ENCODE data around the gene SLC2A6.
"Not testable (repeated sequence)": the region's sequence is repeated elsewhere in the genome, so short reads cannot be mapped to it uniquely, and the experiment has no call there.

SLC2A6 gene

DNA sequence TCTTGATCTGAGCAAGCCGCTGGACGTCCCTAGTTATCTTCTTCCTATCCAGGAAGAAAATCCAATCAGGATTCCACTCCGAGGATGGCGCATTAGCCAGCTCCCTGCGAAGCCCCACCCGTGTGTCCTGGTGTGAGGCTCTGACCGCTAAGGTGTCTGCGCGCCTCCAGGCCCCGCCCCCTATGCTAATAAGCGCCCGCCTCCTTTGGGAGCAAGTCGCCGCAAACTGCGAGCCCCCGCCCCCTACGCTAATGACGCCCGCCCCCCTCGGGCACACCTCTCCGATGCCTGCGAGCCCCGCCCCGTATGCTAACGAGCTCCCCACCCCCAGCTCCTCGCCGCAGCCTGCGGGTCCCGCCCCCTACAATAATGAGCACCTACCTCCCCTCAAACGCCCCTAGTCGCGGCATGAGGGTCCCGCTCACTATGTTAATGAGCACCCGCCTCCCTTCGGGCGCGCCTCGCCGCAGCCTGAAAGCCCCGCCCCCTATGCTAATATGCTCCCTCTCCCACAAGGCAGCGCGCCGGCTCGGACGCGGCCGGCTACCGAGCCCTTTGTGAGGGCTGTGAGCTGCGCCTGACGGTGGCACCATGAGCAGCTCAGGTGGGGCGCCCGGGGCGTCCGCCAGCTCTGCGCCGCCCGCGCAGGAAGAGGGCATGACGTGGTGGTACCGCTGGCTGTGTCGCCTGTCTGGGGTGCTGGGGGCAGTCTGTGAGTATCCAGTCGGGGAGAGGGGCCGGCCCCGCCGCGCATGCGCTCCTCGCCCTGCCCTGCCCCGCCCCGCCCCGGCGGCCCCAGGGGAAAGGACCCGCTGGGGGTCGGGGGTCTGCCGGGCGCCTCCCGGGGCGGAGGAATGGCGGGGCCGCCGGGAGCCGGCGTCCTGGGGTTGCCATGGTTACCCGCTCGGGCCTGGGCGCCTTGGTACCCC lies 19.2 kb downstream of the SLC2A6 start, which contains the start of gene CACFD1:
TSS of gene CACFD1 (plus strand) at position 503 of the 929 bp plus-strand sequence. CDS start at position 592, 89 bp downstream.
- DNase-seq: peak; percentile 95

DNA sequence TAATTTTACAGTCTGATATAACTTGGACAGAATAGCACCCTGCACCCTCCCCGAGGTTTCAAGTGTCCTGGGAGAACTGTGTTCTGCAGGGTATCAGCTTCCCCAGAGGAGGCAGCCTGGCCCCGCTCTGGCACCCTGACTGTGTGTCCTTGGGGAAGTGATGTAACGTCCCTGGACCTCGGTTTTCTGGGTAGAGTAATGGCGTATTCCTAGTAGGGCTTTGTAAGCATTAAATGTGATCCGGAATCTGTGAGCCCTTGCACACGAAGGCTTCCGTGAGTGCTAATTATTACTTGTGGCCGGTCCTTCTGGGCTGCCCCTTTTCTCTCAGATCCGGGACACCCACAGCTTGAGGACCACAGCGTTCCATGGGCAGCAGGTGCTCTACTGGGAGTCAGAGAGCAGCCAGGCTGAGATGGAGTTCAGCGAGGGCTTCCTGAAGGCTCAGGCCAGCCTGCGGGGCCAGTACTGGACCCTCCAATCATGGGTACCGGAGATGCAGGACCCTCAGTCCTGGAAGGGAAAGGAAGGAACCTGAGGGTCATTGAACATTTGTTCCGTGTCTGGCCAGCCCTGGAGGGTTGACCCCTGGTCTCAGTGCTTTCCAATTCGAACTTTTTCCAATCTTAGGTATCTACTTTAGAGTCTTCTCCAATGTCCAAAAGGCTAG lies 20.1 kb downstream of the SLC2A6 start:
- no peak for DNase-seq

DNA sequence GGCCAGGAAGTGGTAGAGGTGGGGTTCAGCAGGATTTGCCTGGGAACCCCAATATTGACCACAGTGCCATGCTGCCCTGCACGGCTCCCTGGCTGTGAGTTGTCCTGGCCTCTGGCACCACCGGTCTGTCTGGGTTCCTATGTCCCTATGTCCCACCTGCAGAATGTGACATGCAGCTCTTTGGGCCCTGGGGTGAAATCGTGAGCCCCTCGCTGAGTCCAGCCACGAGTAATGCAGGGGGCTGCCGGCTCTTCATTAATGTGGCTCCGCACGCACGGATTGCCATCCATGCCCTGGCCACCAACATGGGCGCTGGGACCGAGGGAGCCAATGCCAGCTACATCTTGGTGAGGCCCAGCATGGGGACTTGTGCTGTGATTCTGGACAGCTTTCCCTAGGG lies 21.2 kb downstream of the SLC2A6 start:
- DNase-seq: no peak

DNA sequence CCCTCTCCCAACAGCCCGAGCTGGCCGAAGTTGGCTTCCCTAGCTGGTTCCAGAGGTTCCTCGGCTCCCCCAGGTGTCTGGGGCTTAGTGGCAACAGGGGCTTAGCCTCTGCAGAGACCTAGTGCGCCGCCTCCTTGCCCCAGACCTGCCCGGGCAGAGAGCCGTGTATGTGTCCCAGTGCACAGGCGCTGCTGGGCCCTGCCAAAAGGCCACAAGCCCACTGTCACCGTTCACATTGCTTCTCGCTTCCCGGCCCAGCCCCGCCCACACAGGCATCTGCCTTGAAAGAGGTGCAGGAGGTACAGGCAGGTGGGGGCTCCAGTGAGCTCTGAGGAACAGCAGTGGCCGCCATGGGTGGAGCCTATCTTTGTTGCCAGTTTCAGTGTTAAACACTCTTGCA lies 21.7 kb downstream of the SLC2A6 start:
- no peak for DNase-seq

DNA sequence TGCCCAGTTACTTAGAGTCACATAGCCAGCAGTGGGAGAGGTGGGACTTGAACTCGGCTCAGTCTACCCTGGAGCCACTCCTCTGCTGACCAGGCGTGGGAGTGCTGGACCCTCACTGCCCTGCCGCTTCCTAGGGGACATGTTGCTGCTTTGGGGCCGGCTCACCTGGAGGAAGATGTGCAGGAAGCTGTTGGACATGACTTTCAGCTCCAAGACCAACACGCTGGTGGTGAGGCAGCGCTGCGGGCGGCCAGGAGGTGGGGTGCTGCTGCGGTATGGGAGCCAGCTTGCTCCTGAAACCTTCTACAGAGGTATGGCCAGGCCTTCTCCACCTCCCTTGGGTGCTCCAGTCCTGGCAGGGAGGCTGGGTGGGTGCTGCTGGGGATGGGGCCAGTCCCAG lies 22.5 kb downstream of the SLC2A6 start:
- DNase-seq: no peak

DNA sequence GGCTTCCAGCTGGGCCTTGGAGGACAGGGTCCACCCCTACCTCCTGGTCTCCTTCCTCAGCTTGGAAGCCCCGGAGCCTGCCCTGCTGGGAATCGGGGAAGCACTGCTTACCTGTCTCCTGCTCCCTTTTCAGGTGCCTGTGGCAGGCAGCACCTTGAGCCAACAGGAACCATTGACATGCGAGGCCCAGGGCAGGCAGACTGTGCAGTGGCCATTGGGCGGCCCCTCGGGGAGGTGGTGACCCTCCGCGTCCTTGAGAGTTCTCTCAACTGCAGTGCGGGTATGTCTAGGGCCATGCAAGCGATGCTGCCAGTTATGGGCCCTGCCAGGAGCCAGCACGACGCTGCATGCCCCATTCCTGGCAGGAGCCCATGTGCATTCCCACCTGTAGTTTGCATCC lies 23.0 kb downstream of the SLC2A6 start:
- no peak for DNase-seq

DNA sequence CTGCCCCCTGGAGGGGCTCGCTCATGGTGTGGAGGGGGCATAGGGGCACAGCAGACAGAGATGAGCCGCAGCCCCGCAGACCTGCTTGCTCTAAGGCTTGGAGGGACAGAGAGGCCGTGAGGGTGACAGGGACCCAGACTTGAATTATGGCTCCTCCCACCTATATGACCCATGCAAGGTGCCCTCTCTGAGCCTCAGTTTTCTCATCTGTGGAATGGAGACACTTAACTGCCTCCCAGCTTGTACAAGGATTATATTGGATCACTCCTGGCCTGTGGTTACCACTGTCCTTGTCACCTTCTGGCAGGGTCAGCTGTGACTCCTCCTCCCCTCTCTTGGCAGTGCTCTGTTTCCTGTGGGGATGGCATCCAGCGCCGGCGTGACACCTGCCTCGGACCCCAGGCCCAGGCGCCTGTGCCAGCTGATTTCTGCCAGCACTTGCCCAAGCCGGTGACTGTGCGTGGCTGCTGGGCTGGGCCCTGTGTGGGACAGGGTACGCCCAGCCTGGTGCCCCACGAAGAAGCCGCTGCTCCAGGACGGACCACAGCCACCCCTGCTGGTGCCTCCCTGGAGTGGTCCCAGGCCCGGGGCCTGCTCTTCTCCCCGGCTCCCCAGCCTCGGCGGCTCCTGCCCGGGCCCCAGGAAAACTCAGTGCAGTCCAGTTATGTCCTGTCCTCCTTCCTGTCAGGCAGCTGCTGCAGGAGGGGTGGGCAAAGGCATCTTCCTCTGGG lies 23.8 kb downstream of the SLC2A6 start:
- no peak for DNase-seq

DNA sequence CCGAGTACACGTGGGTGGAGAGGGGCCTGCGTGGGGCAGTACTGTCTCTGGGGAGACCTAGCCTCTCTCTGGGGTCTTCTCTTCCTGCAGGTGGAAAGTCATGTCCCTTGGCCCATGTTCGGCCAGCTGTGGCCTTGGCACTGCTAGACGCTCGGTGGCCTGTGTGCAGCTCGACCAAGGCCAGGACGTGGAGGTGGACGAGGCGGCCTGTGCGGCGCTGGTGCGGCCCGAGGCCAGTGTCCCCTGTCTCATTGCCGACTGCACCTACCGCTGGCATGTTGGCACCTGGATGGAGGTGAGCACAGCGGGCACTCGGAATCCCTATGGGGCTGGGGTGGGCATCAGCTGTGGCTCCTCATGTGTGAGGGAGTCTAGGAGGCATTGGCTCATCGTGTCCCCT lies 24.6 kb downstream of the SLC2A6 start:
- DNase-seq: no peak

DNA sequence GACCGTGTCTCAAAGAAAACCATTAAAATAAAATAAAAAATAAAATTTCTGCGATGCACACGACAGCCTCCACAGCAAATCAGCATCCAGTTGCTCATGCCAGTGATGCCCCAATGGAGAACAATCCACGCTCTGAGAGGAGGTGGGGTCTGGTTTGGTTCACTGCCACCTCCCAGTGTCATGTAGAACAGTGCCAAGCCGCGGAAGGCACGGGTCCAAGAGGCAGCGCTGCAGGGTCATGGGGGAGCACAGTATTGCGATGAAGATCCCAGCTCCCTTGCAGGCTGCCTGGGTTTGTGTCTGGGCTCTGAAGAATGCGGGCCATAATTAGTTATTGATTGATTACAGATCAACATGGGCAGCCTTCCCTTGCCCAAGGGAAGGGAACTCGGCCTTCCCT lies 25.2 kb downstream of the SLC2A6 start:
- DNase-seq: no peak

DNA sequence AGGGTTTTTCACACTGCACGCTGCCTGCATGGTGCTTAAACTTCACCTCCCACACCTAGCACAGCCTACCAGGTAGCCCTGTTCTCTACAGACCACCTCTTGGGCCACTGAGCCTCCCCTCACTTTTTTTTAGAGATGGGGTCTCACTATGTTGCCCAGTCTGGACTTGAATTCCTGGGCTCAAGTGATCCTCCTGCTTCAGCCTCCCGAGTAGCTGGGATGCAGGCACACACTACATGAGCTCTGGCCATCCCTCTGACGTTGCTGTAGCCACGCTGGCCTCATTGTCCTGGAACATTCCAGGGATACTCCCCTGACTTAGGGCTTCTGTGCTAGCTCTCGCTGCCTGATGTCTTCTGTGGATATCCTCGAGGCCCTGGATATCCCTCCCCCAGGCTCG lies 26.3 kb downstream of the SLC2A6 start:
- DNase-seq: no peak

DNA sequence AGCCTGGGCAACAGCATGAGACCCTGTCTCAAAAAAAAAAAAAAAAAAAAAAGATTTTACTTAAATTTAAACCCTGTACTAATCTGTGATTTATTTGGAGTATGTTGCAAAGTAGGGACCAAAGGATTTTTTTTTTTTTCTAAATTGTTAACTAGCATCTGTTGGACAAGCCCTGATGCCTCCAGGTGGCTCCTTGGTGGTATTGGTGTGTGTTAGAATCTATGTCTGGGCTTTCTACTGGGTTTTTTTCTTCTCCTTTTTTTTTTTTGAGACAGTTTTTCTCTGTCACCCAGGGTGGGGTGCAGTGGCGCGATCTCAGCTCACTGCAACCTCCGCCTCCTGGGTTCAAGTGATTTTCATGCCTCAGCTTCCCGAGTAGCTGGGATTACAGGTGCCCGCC lies 27.0 kb downstream of the SLC2A6 start:
- not testable (repeated sequence) for DNase-seq

DNA sequence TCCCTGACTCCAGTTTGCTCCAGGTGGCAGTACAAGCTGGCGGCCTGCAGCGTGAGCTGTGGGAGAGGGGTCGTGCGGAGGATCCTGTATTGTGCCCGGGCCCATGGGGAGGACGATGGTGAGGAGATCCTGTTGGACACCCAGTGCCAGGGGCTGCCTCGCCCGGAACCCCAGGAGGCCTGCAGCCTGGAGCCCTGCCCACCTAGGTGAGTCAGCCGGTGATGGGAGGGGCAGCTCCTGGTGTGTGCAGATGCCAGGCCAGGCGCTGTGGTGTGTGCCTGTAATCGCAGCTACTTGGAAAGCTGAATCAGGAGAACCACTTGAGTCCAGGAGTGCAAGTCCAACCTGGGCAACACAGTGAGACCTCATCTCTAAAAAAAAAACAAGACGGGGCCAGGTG lies 29.1 kb downstream of the SLC2A6 start:
- DNase-seq: no peak

DNA sequence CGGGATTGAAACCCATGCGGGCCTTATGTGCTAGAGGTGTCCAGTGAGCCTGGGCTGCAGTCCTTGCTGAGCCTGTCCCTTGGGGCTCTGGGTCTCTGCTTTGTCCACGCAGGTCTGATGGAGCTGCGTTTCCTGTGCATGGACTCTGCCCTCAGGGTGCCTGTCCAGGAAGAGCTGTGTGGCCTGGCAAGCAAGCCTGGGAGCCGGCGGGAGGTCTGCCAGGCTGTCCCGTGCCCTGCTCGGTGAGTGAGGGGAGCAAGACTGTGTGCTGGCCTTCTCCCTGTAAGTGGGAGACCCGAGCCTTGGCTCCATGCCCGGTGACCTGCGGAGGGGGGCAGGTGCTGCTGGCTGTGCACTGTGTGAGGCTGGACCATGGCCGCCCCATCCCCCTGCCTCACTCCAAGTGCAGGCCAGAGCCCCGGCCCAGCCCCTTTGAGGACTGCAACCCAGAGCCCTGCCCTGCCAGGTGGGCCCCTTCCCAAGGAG lies 30.4 kb downstream of the SLC2A6 start:
- DNase-seq: no peak

DNA sequence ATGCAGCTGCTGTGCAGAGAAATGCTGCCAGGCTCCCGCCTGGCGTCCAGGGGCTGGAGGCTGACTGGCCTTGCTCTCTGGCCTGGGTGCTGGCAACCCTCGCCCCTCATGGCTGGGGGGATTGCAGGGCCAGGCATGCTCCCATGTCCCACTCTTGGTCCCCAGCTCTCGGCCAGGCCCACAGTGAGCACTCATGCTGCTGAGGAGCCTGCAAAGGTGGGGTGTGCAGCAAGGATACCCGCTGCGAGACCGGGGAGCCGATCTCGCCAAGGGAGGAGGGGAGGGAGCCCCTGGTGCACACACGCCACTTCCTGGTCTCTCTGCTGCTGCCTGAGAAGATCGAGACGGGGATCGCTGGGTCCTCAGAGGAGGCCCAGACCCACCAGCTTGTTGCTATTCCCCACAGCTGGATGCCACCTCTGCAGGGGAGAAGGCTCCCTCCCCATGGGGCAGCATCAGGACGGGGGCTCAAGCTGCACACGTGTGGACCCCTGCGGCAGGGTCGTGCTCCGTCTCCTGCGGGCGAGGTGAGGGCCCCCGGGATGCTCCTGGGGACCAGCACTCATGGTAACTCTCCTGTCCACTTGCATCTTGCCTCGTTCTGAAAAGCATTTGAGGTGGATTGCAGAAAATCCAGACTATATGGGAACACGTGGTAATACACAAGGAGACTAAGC lies 33.5 kb downstream of the SLC2A6 start:
- no peak for DNase-seq

DNA sequence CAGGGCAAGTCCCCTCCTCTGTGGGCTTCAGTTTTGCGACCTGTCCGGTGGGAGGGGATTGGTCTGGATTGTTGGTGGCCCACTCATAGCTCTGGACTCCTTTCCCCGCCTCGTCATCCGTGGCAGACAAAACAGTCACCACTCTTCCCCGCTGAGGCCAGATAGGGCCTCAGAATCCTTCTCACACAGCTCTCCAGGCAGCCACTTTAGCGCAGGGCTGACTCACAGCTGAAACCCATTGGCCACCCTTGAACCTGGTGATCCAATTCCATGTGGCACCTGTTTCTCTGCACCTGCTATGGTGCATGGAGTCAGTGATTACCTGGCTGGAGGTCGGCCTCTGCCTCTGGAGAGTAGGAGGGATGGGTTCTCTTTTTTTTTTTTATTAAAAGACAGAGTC lies 34.9 kb downstream of the SLC2A6 start:
- no peak for DNase-seq

DNA sequence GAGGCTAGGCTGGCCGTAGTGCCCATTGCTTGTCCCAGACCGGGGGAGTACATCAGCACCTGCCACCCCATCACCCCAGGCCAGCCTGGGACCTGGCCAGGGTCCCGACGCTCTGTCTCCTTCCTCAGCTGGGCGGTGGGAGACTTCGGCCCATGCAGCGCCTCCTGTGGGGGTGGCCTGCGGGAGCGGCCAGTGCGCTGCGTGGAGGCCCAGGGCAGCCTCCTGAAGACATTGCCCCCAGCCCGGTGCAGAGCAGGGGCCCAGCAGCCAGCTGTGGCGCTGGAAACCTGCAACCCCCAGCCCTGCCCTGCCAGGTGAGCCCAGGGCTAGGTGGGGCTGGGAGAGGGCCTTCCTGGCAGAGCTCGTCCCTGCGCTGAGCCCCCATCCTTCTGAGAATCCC lies 35.7 kb downstream of the SLC2A6 start:
- no peak for DNase-seq

DNA sequence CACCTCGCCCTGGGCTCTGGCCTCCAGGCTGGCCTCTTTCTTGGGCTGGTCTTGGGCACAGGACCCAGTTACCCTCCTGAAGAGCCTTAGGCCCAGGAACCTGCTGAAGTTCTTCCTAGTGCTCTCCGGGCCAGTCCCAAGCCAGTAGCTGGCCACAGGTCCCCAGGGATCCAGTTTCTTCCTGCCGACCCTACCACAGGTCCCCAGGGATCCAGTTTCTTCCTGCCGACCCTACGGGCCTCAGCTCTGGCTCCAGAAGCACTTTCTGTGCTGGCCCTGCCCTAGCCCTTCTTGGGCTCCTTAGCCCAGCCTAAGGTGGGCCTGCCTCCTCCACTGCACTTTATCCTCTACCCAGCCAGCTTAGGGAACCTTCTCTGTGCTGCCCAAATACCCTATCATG lies 37.3 kb downstream of the SLC2A6 start:
- DNase-seq: no peak

DNA sequence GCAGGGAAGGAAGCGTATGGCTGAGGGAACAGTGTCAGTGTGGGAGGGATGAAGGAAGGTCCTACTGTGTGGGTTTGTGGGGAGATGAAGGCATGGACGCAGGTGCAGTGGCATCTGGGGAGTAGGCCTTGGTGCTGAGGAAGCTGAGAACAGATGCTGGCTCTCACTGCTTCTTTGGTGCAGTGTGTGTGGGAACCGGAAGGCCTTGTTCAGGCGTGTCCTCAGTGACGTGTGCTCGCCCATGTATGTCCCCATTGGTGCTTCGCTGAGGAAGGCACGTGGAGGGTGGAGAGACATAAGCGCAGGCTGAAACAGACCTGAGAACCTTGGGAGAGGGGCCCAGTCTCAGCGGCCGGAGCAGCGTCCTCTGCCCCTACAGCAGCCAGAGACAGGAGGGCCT lies 38.0 kb downstream of the SLC2A6 start:
- DNase-seq: no peak

DNA sequence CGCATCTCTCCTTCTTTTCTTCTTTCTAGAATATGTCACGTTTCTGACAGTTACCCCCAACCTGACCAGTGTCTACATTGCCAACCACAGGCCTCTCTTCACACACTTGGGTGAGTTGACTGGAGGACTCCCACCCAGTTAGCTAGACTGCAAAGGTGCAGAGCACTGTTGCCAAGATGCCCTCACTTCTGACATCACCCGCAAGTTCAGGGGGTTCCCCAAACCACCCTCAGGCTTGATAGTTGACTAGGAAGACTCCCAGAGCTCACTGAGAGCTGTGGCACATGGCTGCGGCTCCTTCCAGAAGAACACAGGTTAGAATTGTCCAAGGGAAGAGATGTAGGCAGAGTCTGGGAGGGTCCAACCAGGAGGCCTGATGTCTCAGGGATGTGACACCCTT lies 39.6 kb downstream of the SLC2A6 start:
- no peak for DNase-seq

DNA sequence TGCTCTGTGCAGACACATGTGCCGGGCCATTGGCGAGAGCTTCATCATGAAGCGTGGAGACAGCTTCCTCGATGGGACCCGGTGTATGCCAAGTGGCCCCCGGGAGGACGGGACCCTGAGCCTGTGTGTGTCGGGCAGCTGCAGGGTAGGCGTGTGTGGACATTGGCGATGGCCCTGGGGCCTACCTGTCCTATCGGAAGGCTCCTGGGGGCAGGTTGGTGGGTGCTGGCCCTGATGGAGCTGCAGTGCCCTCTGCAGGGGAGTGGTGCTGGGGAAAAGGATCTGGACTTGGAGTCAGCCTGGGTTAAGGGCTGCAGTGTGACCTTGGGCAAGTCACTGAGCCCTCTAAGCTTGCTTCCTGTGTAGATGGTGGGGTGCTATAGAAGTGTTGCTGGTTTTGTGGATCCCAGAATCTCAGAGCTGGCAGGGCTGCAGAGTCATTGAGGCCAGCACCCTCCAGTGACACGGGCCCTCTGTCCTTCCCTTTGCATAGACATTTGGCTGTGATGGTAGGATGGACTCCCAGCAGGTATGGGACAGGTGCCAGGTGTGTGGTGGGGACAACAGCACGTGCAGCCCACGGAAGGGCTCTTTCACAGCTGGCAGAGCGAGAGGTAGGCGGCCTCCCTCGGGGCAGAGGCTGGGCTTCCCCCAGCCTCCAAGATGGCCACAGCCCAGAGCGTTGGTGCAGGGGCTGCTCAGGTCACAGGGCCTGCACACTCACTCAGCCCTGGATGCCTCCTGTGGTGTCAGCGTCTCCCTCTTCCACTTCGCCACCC lies 41.0 kb downstream of the SLC2A6 start:
- DNase-seq: no peak

DNA sequence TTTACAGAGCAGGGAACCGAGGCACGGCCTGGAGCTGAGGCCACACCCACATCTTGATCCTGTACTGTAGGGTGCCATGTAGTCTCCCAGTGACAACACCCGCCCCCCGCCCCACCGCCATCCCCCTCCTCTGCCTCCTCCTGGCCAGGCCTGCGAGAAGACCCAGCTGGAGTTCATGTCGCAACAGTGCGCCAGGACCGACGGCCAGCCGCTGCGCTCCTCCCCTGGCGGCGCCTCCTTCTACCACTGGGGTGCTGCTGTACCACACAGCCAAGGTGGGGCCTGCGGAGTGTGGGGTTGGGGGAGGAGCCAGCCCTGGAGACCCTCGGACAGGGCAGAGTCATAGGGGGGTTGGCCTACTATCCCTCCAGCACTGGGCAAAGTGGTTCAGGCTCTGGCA lies 42.2 kb downstream of the SLC2A6 start:
- DNase-seq: no peak

DNA sequence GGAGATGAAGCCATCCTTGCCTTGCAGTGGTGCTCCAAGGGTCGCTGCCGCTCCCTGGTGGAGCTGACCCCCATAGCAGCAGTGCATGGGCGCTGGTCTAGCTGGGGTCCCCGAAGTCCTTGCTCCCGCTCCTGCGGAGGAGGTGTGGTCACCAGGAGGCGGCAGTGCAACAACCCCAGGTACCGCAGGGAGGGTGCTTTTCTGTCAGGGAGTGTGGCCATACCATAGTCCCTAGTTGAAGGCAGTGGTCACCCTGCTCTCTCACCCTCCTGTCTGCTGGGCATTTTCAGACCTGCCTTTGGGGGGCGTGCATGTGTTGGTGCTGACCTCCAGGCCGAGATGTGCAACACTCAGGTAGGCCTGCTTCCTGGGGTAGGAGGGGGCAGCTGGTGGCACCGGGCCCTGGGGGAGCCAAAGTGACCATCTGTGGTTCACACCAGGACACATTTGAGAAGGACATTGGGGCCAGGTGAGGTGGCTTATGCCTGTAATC lies 45.5 kb downstream of the SLC2A6 start:
- DNase-seq: no peak
